Astrocyte of the cerebellum (primary cell): ENCODE results near the gene LILRB5.
"Not testable (repeated sequence)": the region's sequence is repeated elsewhere in the genome, so short reads cannot be mapped to it uniquely, and the experiment has no call there.

Experiments
- DNase-seq: peaks from one replicate; pipeline ENCODE4 v3.0.0-alpha.2; 2011; ENCODE audit warnings: low read depth
- H3K4me3 ChIP-seq: 2 replicates; pipeline ENCODE4 v1.5.1; 2011; ENCODE audit warnings: mild to moderate bottlenecking, low read depth, low read length, moderate library complexity
- CTCF ChIP-seq: IDR thresholded peaks from 2 replicates; pipeline ENCODE4 v1.5.1; 2012; ENCODE audit warnings: low read length, low read depth, moderate library complexity, mild to moderate bottlenecking; ENCODE audit errors: missing control alignments
- in situ Hi-C: cut with HindIII; loops from 2 replicates; pipeline ENCODE4 v1.10.0; 2017; ENCODE audit warnings: low sequenced_read_pairs

The LILRB5 gene

GRCh38 chr19:54281007-54281728, 24.1 kb upstream of the LILRB5 start, which contains the start of gene LILRB2:
Gene LILRB2 (minus strand): TSS chr19:54281110. CDS start chr19:54280496, 614 bp downstream.
- no peak within 1 kb of the TSS for H3K4me3 ChIP-seq
- in situ Hi-C loops, result no loop called here
- TF ChIP-seq CTCF, result no peak
- DNase-seq, result no peak

GRCh38 chr19:54280441-54280840, 23.4 kb upstream of the LILRB5 start:
- H3K4me3 ChIP-seq, DNase-seq, in situ Hi-C loops: not testable (repeated sequence)

GRCh38 chr19:54280025-54280424, 23.0 kb upstream of the LILRB5 start:
- in situ Hi-C loops, DNase-seq, H3K4me3 ChIP-seq: not testable (repeated sequence)

GRCh38 chr19:54279406-54279962, 22.4 kb upstream of the LILRB5 start:
- DNase-seq, result no peak
- in situ Hi-C loops, result no loop called here
- no peak overlapping the region for H3K4me3 ChIP-seq
- no peak for TF ChIP-seq CTCF

- in situ Hi-C loops, H3K4me3 ChIP-seq: not testable (repeated sequence)
These were observed 21.6 kb upstream of the LILRB5 start for GRCh38 chr19:54278571-54279195.

GRCh38 chr19:54278056-54278455, 21.0 kb upstream of the LILRB5 start:
- DNase-seq, in situ Hi-C loops, H3K4me3 ChIP-seq: not testable (repeated sequence)

More at GRCh38 chr19:54278571-54279195, 21.6 kb upstream of the LILRB5 start:
- DNase-seq, result not testable (repeated sequence)

- H3K4me3 ChIP-seq, in situ Hi-C loops, DNase-seq: not testable (repeated sequence)
These were observed 20.1 kb upstream of the LILRB5 start for GRCh38 chr19:54277111-54277615.

GRCh38 chr19:54275951-54276350, 18.9 kb upstream of the LILRB5 start:
- in situ Hi-C loops, result no loop called here
- no peak for DNase-seq
- H3K4me3 ChIP-seq, result no peak overlapping the region
- TF ChIP-seq CTCF, result no peak

- in situ Hi-C loops, H3K4me3 ChIP-seq, DNase-seq: not testable (repeated sequence)
These were observed 17.4 kb upstream of the LILRB5 start for GRCh38 chr19:54274516-54274915.
